ENCODE measurements around the gene CACNB2.
"Not testable (repeated sequence)": the region's sequence is repeated elsewhere in the genome, so short reads cannot be mapped to it uniquely, and the experiment has no call there.

The CACNB2 gene

DNA sequence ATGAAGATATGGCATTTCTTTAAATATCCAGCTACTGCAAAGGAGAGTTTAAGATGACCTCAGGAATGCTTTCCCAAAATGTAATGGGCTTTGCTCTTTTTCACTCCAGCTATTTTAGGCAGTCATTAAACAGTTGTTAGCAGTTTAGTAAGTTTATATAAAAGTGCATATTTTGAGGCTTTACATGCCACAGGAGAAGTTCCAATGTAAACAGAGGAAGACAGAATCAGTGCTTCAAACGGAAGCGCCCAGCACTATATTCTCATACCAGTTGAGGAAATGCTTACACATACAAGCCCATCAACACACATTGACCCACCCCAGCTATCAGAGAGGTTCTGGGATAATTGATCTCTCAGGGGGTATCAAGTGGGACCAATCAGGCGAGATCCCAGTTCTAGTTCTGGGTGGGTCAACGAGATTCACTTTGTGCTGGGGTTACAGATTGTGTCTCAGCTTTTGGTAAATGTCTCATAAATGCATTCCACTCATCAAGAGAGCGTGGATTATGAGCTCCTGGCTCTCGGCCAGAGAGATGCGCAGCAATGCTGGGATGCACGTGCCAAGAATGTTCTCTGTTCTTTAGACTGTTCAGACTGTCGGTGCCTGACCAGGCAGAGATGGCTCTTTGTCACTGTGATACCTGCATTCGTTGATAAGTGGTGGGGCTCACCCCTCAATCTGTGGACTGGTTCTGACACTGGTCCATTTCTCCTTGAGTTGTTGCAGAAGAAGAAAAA is 55.0 kb downstream of the CACNB2 start:
- DNase-seq (ENCODE audit: low read depth, low spot score): no peak
- H3K27ac ChIP-seq: no peak overlapping the region

DNA sequence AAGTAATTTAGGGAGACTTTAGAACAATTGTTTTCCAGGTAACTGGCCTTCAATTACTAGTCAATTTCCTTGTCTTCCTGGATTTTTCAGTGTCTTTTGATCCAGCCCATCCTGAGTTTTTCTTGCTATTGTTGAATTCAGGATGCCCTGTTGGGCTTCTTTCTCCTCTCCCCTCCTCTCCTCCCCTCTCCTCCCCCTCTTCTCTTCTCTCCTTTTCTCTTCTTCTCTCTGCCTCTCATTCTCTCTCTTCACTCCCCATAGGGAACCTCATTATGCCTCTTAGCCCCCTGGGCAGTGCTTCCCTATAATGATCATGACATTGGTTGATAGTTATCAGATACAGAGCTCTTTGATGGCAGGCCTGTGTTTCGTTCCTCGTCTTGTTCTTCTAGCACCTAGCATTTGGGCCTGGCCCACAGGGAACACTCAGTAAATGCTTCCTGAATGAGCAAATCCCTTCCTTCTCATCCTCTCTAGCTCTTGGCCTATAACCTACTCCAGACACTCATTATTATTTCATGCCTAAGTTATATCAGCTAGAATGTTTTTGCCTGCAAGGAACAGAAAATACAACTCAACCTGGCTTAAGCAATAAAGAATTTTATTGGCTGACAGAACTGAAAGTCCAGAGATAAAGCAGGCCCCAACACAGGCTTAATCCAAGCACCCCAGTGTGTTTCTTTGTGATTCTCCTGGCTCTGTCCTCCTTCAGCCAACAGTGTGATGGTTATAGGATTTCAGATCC is 56.8 kb downstream of the CACNB2 start:
- H3K27ac ChIP-seq: no peak overlapping the region
- DNase-seq (ENCODE audit: low read depth, low spot score): no peak

DNA sequence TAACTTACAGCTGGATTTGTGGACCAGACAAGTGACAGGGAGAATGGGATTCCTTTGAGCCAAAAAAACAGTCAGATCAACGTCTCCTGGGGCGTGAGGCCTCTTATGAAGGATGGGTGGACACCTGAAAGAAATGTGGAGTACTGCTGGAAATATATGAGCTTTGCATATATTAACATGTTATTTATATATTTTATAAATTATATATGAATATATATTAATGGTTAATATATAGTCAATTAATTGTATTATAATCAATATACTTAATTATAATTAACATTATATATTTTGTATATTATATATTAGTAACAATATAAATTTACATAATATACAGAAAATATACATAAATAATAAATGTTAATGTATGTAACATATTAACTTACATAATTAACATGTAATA is 57.5 kb downstream of the CACNB2 start:
- H3K27ac ChIP-seq: no peak overlapping the region
- DNase-seq (ENCODE audit: low read depth, low spot score): no peak

DNA sequence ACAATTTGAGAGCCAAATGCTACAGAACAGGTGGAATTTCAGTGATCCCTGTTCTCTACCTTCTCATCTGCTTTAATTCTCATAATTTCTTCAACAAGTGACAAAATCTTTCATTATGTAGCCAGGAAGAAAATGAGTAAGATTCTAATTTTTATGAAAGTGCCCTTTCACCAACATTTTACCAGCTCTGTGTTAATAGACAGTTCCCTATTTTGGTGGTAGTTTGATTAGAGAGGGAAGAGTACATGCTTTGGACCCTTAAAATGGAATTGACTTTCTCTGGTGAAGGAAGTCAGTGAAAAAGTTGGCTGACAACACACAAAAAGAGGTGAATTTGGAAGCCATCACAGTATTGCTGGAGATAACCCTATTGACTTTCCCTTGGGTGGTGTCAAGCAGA is 61.7 kb downstream of the CACNB2 start:
- DNase-seq (ENCODE audit: low read depth, low spot score): no peak
- no peak overlapping the region for H3K27ac ChIP-seq

DNA sequence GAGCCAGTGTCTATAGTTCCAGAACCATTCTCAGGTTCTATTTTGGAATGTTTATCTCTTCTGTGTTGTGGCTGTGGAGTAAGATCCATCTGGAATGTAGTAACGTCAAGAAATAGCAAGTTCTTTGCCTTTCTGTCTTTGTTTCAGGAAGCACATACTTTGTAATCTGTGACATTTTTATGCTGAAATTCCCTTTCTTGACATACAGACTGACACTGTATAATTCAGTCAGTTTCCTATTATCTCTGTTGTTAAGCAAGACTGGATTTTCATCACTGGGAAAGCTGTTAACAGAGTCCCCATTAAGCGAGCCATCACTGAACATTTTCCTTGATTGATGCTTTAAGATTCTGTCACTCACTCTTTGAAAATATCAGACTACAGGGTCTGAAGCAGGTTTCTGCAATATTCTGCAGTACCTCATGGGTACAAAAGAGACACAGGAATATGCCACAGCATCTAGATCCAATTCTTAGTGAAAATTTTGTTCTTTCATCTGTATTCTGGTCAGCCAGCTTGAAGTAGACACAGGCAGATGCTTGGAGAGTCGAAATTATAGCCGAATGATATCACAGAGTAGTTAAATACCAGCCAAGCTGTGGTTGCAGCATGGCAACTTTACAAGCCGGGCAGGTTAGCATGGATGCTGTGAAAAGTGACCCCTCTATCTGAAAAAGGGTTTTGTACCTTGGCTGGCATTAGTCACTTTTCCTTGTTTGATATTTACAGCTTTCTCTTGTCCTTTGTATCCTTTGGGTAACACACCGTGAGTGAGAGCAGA is 62.6 kb downstream of the CACNB2 start:
- DNase-seq (ENCODE audit: low read depth, low spot score): no peak
- H3K27ac ChIP-seq: no peak overlapping the region

DNA sequence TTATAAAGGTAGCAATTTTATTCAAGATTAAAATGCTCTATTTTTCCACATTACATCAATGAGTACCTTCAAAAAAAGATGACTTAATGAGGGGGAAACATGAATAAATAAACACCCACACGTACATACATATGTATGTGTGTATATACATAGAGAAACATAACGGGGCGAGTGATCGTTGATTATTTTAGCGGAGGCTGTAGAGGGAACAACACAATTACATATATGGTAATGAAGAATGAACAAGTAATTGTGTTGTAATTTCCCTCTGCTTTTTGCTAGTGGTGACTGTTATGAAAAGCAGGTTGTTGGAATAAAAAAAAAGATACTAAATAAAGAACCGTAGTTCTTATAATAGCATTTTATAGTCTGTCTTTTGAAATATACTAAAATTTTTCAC is 63.2 kb downstream of the CACNB2 start:
- DNase-seq (ENCODE audit: low read depth, low spot score): no peak
- no peak overlapping the region for H3K27ac ChIP-seq

DNA sequence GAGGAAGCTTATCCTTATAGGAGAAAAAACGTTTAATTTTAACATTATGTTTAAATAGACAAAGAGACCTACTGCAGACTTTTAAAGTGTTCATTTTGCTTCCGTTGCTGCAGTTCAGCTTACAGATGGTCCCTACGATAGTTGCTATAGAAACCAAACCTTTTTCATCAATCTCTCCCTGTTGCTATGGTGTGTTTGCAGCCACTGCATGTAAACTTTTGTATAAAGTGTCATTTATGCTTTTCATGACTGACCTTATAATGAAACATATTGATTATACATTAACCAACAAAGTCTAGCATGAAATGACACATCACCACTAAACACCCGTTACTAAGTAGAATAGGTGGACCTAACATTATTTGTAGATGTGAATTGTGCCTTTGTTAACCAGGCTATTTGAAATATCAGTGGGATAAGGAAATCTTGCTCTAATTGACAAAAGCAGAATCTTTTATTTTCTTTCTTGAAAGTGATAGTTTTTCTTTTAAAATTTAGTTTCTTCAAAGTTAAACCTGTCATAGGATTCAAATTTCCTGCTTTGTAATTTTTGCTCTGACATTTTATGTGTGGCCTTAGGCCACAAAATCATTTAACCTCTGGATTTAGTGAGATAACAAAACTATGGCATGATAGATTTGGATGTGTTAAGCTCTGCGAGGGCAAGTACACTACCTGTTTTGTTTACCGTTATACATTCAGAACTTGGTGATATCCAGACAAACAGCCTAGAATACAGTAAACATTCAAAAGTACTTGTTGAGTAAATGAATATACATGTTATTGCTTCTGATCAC is 64.0 kb downstream of the CACNB2 start:
- no peak overlapping the region for H3K27ac ChIP-seq
- DNase-seq (ENCODE audit: low read depth, low spot score): no peak

DNA sequence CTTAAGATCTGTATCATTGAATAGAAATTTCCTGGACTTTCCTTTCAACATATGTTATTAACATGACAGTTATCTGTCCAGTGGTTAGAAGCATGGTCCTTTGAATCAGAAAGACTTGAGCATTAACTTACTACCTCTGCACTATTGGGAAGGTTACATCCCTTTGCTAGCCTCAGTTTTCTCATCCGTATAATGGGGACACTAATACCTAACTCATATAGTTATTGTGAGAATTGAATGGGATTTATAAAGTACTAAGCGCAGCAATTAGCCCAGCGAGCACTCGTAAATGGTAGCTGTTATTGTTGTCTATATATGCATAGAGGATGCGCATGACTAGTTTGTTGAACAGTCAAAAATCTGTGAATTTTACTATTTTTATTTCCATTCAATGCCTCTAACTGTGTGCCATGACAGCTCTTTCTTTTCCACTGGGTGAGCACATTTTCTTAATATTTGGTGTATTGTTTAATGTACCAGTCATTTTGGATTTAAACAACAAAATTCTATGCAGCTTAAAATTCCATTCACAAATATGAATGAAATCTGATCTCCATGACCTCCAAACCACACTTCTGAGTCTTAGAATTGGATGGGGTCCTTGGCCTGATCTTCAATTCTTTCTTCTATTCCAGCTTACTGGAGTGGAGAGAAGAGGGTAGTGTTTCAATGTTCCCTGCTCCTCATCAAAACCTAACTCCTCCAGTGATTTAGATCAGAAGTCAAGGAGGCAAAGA is 65.0 kb downstream of the CACNB2 start:
- DNase-seq (ENCODE audit: low read depth, low spot score): no peak

DNA sequence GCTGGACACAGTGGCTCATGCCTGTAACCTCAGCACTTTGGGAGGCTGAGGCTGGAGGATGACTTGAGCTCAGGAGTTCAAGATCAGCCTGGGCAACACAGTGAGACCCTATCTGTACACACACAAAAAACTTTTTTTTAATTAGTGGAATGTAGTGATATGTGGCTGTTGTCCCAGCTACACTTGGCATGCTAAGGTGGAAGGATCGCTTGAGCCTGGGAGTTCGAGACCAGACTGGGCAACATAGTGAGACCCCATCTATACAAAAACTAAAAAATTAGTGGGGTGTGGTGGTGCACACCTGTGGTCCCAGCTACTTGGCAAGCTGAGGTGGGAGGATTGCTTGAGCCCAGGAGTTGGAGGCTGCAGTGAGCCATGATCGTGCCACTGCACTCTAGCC is 68.0 kb downstream of the CACNB2 start:
- not testable (repeated sequence) for DNase-seq (ENCODE audit: low read depth, low spot score); H3K27ac ChIP-seq

More for the DNA sequence above, 65.0 kb downstream of the CACNB2 start:
- H3K27ac ChIP-seq: no peak overlapping the region

DNA sequence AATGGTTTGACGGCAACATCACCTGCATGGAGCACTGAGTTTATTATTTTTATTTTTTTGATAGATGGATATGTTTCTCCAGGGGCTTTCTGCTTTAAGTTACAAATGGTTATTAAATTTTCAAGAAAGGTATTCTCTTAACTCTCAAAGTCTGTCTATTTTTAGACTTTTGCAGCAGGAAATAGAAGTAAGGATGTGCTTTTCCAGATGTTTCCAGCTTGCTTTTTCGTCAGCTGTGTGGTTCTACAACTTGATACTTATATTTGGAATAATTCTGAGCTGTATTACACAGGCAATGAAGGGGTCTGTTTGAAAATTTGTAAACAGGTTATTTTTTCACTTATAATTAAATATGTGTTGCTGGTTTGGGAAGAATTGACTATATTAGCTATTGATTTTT is 69.0 kb downstream of the CACNB2 start:
- no peak overlapping the region for H3K27ac ChIP-seq
- no peak for DNase-seq (ENCODE audit: low read depth, low spot score)

DNA sequence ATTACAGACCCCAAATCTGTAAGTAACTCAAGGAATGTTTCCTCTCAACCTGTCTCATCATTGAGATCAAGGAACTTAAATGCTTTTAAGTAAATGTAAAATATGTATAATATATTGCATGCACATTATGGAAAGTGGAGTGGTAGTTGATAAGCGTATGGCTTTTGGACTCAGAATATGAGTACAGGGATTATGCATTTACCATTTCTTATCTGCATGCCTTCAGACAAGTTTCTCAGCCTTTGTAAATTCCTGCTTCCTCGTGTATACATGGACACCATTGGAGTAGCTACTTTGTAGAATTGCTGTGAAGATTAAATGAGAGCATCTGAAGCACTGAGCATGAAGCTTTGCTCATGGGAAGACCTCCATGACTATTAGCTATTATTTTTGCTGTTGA is 70.5 kb downstream of the CACNB2 start:
- H3K27ac ChIP-seq: no peak overlapping the region
- no peak for DNase-seq (ENCODE audit: low read depth, low spot score)

DNA sequence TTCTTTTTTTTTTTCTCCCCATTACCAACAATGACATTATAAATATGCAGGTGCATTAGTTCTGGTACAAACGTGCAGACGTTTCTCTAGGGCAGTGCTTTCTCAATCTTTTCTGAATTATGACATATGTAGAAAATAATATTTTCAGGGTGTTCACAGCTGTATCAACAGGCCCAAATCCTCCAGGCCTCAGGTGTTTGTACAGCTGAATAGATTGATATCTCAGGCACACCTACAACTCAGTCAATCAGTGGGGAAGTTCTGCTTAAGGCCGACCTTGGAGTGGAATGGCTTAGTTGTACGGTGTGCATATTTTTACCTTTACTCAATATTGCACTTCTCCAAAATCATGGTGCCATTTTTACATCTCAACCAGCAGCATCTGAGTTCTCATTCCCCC is 71.6 kb downstream of the CACNB2 start:
- DNase-seq (ENCODE audit: low read depth, low spot score): no peak
- H3K27ac ChIP-seq: no peak overlapping the region

DNA sequence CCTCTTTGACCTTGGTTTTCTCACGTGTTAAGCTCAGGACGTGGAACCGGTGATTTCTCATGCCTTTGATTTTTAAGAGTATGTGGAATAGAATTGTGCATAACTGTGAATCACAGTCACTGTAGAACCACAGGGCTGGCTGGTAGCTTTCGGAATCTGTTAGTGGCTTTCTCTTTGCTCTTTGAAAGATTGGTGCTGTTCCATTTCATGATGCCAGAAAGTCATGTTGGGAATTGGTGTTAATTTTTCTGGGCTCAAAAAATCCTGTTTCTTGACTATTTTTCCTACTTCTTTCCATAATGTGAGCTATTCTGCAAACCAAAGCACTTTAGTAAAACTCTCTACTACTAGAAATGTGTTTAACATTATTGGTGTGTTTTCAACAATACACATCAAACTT is 73.0 kb downstream of the CACNB2 start:
- DNase-seq (ENCODE audit: low read depth, low spot score): no peak
- H3K27ac ChIP-seq: no peak overlapping the region

DNA sequence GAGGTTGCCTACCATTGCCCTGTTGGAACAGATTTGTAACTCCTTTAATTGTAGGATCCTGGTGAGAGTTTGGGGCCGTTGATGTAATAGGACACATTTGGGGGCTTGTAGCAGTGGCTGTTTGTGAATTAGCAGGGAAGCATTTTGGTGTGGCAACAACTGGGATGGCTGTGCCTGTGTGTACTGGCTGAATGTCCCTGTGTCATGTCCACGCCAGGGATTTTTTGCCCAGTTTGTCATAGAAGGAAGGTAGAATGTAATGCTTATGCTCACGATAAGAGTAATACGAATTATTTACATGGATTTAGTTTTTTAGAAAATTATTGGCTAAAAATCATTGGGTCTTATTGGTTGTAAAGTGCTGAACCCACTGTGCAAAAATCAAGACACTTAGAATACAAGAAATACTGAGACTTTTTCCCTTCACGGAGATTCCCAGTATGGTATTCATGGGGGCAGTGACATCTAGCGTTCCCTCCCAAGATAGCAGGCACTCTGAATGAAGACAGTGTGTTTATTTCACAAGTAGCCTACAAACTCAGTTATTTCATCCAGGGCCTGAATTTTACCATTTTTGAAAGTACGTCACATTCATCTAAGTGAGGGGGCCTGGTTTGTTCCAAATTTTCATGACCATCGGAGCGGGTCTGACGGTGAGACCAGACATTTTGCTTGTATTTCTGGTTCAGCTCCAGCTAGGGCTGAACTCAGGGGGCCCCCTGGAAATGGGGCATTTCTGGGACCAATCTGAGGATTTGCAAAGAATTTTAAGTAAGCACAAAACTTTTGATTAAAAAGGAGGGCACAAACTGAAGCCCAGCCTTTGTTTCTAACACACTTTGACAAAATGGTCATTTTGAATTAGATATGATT is 74.7 kb downstream of the CACNB2 start:
- no peak overlapping the region for H3K27ac ChIP-seq
- no peak for DNase-seq (ENCODE audit: low read depth, low spot score)

DNA sequence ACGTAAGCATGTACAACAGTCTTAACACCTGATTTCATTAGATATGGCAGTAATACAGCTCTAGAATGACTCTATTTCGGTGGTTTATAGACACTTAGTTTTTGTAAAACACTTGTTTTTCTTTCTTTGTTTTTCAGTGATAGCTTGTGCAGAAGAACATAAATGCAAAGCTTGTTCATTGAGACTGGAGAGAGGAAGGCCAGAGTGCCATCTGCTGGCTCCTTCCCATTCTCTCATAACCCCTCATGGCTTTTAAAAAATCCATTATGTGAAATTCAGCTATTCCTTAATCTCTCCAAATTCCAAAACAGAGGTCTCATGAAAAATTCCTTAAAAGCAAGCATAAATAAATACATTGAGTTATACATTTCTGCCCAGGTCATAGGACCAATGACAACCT is 76.3 kb downstream of the CACNB2 start:
- H3K27ac ChIP-seq: no peak overlapping the region
- no peak for DNase-seq (ENCODE audit: low read depth, low spot score)

DNA sequence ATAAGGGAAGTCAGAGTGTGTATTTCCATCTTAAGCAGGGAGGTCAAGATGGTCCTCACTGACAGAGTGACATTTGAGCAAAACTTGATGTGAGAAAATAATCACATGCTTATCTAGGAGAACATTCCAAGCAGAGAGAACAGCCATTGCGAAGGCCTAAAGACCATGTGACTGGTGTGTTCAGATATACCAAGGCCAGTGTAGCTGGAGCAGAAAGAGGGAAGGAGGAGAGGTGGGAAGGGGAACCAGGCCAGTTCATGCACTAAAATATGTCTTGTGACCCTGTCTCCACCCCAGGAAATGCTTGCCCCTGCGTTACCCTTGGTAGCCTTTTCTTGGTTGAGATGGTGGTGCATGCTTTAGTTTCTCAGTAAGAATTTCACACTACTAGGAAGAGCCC is 77.4 kb downstream of the CACNB2 start:
- H3K27ac ChIP-seq: no peak overlapping the region

DNA sequence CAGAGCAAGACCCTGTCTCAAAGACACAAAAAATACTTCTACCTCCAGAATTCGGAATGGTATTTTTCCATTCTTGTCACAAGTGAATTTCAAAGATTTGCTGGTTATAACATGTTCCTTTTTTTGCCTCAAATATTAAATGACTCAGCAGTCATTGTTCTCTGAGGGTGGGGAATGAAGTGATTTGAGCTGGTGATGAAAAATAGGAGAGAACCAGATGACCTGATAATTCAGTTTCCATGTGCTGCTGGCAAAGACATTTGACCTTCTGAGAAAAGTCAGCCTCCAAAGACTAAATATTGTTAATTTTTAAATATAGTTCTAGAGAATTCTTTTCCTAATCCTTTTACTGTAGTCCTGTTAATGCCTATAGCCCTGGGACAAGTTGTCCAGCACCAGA is 78.9 kb downstream of the CACNB2 start:
- H3K27ac ChIP-seq: no peak overlapping the region

More for the DNA sequence above, 77.4 kb downstream of the CACNB2 start:
- DNase-seq (ENCODE audit: low read depth, low spot score): no peak

DNA sequence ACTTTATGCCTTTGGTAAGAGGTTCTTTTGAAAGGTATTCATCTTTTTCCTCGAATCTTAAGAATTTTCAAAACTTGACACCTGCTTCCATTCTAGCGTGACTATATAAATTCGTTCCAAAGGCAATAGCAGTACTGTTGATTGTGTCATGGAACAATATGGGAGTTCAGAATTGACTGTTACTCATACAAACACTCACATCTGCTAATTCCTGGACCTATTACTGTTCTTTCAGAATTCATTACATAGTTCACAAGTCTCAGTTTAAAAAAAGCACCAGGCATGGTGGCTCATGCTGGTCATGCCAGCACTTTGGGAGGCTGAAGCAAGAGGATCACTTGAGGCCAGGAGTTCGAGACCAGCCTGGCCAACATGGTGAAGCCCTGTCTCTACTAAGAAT is 80.9 kb downstream of the CACNB2 start:
- H3K27ac ChIP-seq: no peak overlapping the region
- DNase-seq (ENCODE audit: low read depth, low spot score): no peak

More for the DNA sequence above, 78.9 kb downstream of the CACNB2 start:
- no peak for DNase-seq (ENCODE audit: low read depth, low spot score)

DNA sequence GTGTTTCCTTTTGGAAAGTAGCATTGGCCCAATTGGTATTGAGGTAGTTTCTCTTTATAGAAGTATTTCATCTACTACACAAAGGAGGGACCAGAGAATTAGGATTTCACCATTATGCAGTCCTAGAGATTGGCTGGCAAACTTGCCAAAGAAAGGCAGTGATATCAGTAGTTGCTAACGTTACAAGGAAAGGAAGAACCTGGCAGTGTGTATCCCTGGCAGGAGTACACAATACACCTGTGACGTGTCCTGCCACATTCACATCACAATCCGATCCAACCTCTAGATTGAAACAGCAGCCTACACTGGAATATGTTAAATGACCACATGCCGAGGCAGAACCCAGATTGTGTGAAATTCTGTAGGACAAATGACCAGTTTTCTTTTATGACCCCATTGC is 81.7 kb downstream of the CACNB2 start:
- H3K27ac ChIP-seq: no peak overlapping the region
- no peak for DNase-seq (ENCODE audit: low read depth, low spot score)
